H1 (cell line): ENCODE data around the gene SMG7. TPM values are rescaled to one million over a fixed set of nuclear protein-coding genes. Genes with fewer than 3 reads are reported as not detected.
A peak's percentile ranks its signal among the peaks of the same experiment; 100 is the strongest.

Experiments used
- BCL11A ChIP-seq, 2 experiments: IDR thresholded peaks; one replicate each; pipeline ENCODE4 v1.6.1; 2011; ENCODE audit warnings: low read depth in 2 of 2, low read length in 2 of 2, mild to moderate bottlenecking in 2 of 2
- BRCA1 ChIP-seq: IDR thresholded peaks from 2 replicates; pipeline ENCODE4 v1.6.1; 2012; ENCODE audit warnings: low read depth, low read length, improper control_type of control experiment
- CBX5 ChIP-seq: fragments of 300-800, 300-1000 bp; sonication (generic); IDR thresholded peaks from 2 replicates; pipeline ENCODE4 v1.7.1; 2016; ENCODE audit warnings: antibody characterized with exemption, low read length, low read depth
- CBX8 ChIP-seq: fragments of 300-800, 300-1000 bp; sonication (generic); IDR thresholded peaks from 2 replicates; pipeline ENCODE4 v1.7.1; 2016; ENCODE audit warnings: low read depth, low read length, borderline replicate concordance
- CEBPB ChIP-seq: IDR thresholded peaks from 2 replicates; pipeline ENCODE4 v1.6.1; 2012; ENCODE audit warnings: low read depth, low read length
- CTBP2 ChIP-seq: IDR thresholded peaks from 2 replicates; pipeline ENCODE4 v1.7.0; 2011; ENCODE audit warnings: borderline replicate concordance, mild to moderate bottlenecking, moderate library complexity, mixed read lengths, low read length; ENCODE audit not compliant: insufficient read depth, insufficient read length
- FOSL1 ChIP-seq: IDR thresholded peaks from 2 replicates; pipeline ENCODE4 v1.6.1; 2011; ENCODE audit warnings: mild to moderate bottlenecking, low read depth, low read length, moderate library complexity; ENCODE audit not compliant: insufficient read depth
- KDM1A ChIP-seq: fragments of 200-600, 300-600 bp; sonication (generic); IDR thresholded peaks from 2 replicates; pipeline ENCODE4 v1.7.1; 2016; ENCODE audit warnings: mild to moderate bottlenecking, low read length, borderline replicate concordance
- KDM4A ChIP-seq: IDR thresholded peaks from one replicate; pipeline ENCODE4 v1.7.1; 2012; ENCODE audit warnings: low read depth, mild to moderate bottlenecking, moderate library complexity, low read length, inconsistent platforms; ENCODE audit not compliant: severe bottlenecking
- NRF1 ChIP-seq: IDR thresholded peaks from 2 replicates; pipeline ENCODE4 v1.6.1; 2011; ENCODE audit warnings: mild to moderate bottlenecking, low read depth, low read length, improper control_type of control experiment
- RFX5 ChIP-seq: IDR thresholded peaks from 2 replicates; pipeline ENCODE4 v1.6.1; 2011; ENCODE audit warnings: low read depth, low read length, improper control_type of control experiment, borderline replicate concordance
- SIN3A ChIP-seq, 2 experiments: IDR thresholded peaks in 1 of 2; conservative IDR thresholded peaks in 1 of 2; 2 replicates each; pipeline ENCODE4 v1.6.1; 2011 to 2012; ENCODE audit warnings: low read length in 2 of 2, improper control_type of control experiment in 1 of 2, low read depth in 1 of 2, mild to moderate bottlenecking in 1 of 2
- SP1 ChIP-seq: IDR thresholded peaks from 2 replicates; pipeline ENCODE4 v1.6.1; 2011; ENCODE audit warnings: low read depth, low read length
- SP4 ChIP-seq: IDR thresholded peaks from 2 replicates; pipeline ENCODE4 v1.6.1; 2012; ENCODE audit warnings: low read length, inconsistent platforms
- TAF1 ChIP-seq: IDR thresholded peaks from 2 replicates; pipeline ENCODE4 v1.6.1; 2011; ENCODE audit warnings: mild to moderate bottlenecking, low read depth, low read length
- TAF7 ChIP-seq: optimal IDR thresholded peaks from 2 replicates; pipeline ENCODE3; 2011; ENCODE audit warnings: low read depth, mild to moderate bottlenecking, inconsistent platforms, low read length, moderate library complexity, borderline replicate concordance
- YY1 ChIP-seq: IDR thresholded peaks from 2 replicates; pipeline ENCODE4 v1.6.1; 2011; ENCODE audit warnings: low read depth, mild to moderate bottlenecking, low read length
- polyA plus RNA-seq, 7 experiments: library from polyadenylated mRNA; depleted of rRNA in 3 of 7; stranded (reverse) in 5 of 7; unstranded in 2 of 7; fragments of >200 nt in 5 of 7; fragments of 200-250 nt in 2 of 7; gene quantifications; 1 replicate in 5 of 7; 2 replicates in 1 of 7; 4 replicates in 1 of 7; pipeline versions ENCODE4 v1.2.1 to v1.2.3, GENCODE V29; 2011 to 2013; ENCODE audit warnings: missing spikeins in 2 of 7, mixed read lengths in 2 of 7
- total RNA-seq: library from RNA; stranded (reverse); fragmentation: NEBNext Ultra II Directional; extraction: Animal tissue kit (Norgen Biotek cat#: 25700); gene quantifications from 2 replicates; pipeline ENCODE4 v1.2.1, GENCODE V29; 2021
- TF ChIP-seq, protein P1 (sequence below): IDR thresholded peaks from 2 replicates; pipeline ENCODE4 v1.6.1; 2012; ENCODE audit warnings: low read length, inconsistent platforms
- TF ChIP-seq, protein P2 (sequence below): IDR thresholded peaks from 2 replicates; pipeline ENCODE4 v1.6.1; 2011; ENCODE audit warnings: low read length, improper control_type of control experiment
- TF ChIP-seq, protein P3 (sequence below): IDR thresholded peaks from 2 replicates; pipeline ENCODE4 v1.6.1; 2011; ENCODE audit warnings: low read depth, mild to moderate bottlenecking, low read length; ENCODE audit not compliant: insufficient read depth

Gene SMG7
- total and polyA plus RNA-seq, 2 of the 8 experiments (the other 6 are each of a cell fraction or from before 2014, with no cell fraction given), result 39.3 to 65.6 TPM

DNA sequence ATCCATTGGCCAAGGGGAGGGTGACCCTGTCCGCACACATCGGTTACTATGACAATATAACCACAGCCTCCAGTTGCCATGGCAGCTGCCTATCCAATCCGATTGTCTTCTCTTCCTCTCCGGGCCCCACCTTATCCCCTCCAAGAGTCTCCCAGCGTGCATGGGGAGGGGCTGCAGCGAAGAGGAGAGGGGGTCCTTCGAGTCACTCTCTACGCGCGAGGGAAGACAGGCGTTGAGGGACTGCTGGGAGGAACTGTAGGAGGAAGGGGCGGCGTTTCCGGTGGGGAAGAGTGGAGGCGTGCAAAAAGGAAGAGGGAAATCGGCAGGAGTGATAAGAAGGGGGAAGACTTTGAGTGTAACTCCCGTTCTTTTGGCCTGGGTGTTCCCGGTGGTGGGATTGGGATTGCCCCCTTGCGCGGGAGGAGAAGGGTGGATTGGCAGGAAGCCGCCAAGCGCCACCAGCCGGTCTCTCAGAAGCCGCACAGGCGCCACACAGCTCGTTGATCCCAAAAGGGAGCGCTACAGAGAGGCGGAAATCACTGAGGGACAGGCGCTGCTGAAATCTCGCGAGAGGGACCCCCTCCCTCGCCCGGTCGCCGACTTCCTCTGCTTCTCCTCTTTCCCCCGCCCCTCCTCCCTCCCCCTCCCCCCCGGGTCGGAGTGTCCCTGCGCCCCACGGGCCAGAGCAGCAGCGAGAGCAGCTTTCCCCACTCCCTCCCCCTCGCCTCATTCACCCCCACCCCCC is 384 bp upstream of the SMG7 start (continued):
- peak; percentile 61; the same call in 1 of the 2 replicates for TF ChIP-seq SP4
- TF ChIP-seq NRF1, result no peak
- peak; percentile 80 for TF ChIP-seq KDM4A
- peak; percentile 86 for TF ChIP-seq TAF1
- TF ChIP-seq FOSL1, result no peak
- no peak for TF ChIP-seq CBX5
- TF ChIP-seq, protein P1, sequence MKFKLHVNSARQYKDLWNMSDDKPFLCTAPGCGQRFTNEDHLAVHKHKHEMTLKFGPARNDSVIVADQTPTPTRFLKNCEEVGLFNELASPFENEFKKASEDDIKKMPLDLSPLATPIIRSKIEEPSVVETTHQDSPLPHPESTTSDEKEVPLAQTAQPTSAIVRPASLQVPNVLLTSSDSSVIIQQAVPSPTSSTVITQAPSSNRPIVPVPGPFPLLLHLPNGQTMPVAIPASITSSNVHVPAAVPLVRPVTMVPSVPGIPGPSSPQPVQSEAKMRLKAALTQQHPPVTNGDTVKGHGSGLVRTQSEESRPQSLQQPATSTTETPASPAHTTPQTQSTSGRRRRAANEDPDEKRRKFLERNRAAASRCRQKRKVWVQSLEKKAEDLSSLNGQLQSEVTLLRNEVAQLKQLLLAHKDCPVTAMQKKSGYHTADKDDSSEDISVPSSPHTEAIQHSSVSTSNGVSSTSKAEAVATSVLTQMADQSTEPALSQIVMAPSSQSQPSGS, result peak; percentile 69
- no peak for TF ChIP-seq CEBPB
- TF ChIP-seq, protein P2, sequence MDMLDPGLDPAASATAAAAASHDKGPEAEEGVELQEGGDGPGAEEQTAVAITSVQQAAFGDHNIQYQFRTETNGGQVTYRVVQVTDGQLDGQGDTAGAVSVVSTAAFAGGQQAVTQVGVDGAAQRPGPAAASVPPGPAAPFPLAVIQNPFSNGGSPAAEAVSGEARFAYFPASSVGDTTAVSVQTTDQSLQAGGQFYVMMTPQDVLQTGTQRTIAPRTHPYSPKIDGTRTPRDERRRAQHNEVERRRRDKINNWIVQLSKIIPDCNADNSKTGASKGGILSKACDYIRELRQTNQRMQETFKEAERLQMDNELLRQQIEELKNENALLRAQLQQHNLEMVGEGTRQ, result no peak
- peak; percentile 88 for TF ChIP-seq CTBP2
- TF ChIP-seq, protein P3, sequence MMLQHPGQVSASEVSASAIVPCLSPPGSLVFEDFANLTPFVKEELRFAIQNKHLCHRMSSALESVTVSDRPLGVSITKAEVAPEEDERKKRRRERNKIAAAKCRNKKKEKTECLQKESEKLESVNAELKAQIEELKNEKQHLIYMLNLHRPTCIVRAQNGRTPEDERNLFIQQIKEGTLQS, result no peak
- TF ChIP-seq TAF7, result peak; percentile 63
- TF ChIP-seq SP1, result peak; percentile 63; the same call in 1 of the 2 replicates
- TF ChIP-seq KDM1A, result no peak
- TF ChIP-seq BCL11A (IDR thresholded peaks at IDR 0.05; ENCODE audit: low read depth in 2 of 2, low read length in 2 of 2), result no peak
- TF ChIP-seq BRCA1, result peak; percentile 74
- 0 out of 2 replicates have a peak, but pooled peaks have one; percentile 46 for TF ChIP-seq YY1
- peak in 1 of 2 experiments; percentile 96 for TF ChIP-seq SIN3A (conservative IDR thresholded peaks at IDR 0.05 in 1 of 2, IDR thresholded peaks at IDR 0.05 in 1 of 2; ENCODE audit: low read depth in 1 of 2, low read length in 2 of 2)
- TF ChIP-seq RFX5, result no peak
- no peak for TF ChIP-seq CBX8
